Esophagus muscularis mucosa (tissue), 4 donors: ENCODE measurements around the gene F12. TPM values are rescaled to one million over a fixed set of nuclear protein-coding genes. Genes with fewer than 3 reads are reported as not detected.

Source experiments
- DNase-seq: peaks from one replicate; pipeline ENCODE4 v3.0.0-alpha.2; 2017; ENCODE audit errors: extremely low spot score
- H3K27ac ChIP-seq, 4 donors: fragments of 200-600 bp; sonication (generic); replicated peaks in 1 of 4; 1 replicate in 3 of 4; 2 replicates in 1 of 4; pipeline ENCODE4 v1.5.1; 2016 to 2019; ENCODE audit warnings: mild to moderate bottlenecking in 1 of 4
- H3K27me3 ChIP-seq, 4 donors: fragments of 200-600 bp; sonication (generic); one replicate each; pipeline versions ENCODE4 v1.5.1 to v1.6.0; 2016 to 2019
- H3K36me3 ChIP-seq, 4 donors: fragments of 200-600 bp; sonication (generic); one replicate each; pipeline ENCODE4 v1.5.1; 2016 to 2019
- H3K4me1 ChIP-seq, 4 donors: fragments of 200-600 bp; sonication (generic); one replicate each; pipeline ENCODE4 v1.5.1; 2016 to 2019
- H3K4me3 ChIP-seq, 4 donors: fragments of 200-600 bp; sonication (generic); 1 replicate in 2 of 4; 2 replicates in 2 of 4; pipeline ENCODE4 v1.5.1; 2016 to 2019; ENCODE audit warnings: mild to moderate bottlenecking in 4 of 4, moderate library complexity in 1 of 4
- H3K9me3 ChIP-seq, 4 donors: fragments of 200-600 bp; sonication (generic); 1 replicate in 3 of 4; 2 replicates in 1 of 4; pipeline ENCODE4 v1.5.1; 2016 to 2019
- EP300 ChIP-seq: sonication (generic); formaldehyde crosslinking; IDR thresholded peaks from one replicate; pipeline ENCODE4 v1.6.1; 2017; ENCODE audit warnings: antibody characterized with exemption
- POLR2A ChIP-seq: fragments of 450-650 bp; IDR thresholded peaks from one replicate; pipeline ENCODE4 v1.6.1; 2017; ENCODE audit warnings: antibody characterized with exemption, moderate library complexity, mild to moderate bottlenecking, low read depth
- POLR2AphosphoS5 ChIP-seq, 2 donors: sonication (generic); formaldehyde crosslinking; IDR thresholded peaks; one replicate each; pipeline ENCODE4 v1.6.1; 2017; ENCODE audit warnings: antibody characterized with exemption in 2 of 2
- WGBS: methylation state at CpG from one replicate; pipeline ENCODE4 v1.1.5; 2018; 5-methylcytosine and 5-hydroxymethylcytosine counted together
- intact Hi-C: fragments of 100-400 bp; cut with DNase I; formaldehyde crosslinking; loops from one replicate; pipeline ENCODE4 v1.15.1; 2023
- total RNA-seq, 4 donors: library from RNA; depleted of rRNA; stranded (reverse); fragments of >200 nt; gene quantifications; one replicate each; pipeline versions ENCODE4 v1.1.0 to v1.2.1, GENCODE V29; 2016
- TF ChIP-seq, protein P1 (sequence below), 3 experiments: fragments of 200-600 bp in 2 of 3; fragments of 450-650 bp in 1 of 3; sonication (generic) in 2 of 3; IDR thresholded peaks; one replicate each; pipeline ENCODE4 v1.5.1; 2017 to 2019; ENCODE audit warnings: antibody characterized with exemption in 3 of 3, mild to moderate bottlenecking in 2 of 3, moderate library complexity in 1 of 3

Gene F12
- total RNA-seq, 4 donors from 2014 or later, result 0.17 TPM; not detected in 3

DNA sequence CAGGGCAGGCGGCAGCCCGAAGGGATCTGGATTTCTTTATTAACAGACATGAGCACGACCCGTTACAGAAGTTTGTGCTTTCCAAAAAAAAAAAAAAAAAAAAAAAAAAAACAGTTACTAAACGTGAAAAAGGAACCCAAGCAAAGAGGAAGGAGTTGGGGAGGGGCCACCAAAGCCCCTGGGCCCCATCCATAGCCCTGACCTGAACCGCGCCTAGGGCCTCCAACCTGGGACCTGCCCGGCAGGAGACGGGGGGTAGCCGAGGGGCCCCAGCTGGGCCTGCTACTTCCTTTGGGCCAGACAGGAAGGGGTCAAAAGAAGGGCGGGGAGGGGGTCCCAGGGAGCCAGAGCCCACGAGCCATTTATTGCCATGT lies 47.2 kb upstream of the F12 start:
- Histone ChIP-seq H3K4me3 (peak overlapping the region in 3 of 4 donors; percentile 62 to 73 (median 66)), H3K9me3 (no peaks in the 10 kb centered on the region), H3K27ac (peak overlapping the region; percentile 69 to 83 (median 73)), H3K36me3 (peaks cover 0 to 40% (median 32%) of the 10 kb centered on the region in 4 donors), H3K4me1 (peaks cover 28 to 51% (median 44%) of the 10 kb centered on the region in 4 donors), H3K27me3 (peaks cover 0 to 18% (median 0%) of the 10 kb centered on the region in 4 donors)
- TF ChIP-seq, protein P1, sequence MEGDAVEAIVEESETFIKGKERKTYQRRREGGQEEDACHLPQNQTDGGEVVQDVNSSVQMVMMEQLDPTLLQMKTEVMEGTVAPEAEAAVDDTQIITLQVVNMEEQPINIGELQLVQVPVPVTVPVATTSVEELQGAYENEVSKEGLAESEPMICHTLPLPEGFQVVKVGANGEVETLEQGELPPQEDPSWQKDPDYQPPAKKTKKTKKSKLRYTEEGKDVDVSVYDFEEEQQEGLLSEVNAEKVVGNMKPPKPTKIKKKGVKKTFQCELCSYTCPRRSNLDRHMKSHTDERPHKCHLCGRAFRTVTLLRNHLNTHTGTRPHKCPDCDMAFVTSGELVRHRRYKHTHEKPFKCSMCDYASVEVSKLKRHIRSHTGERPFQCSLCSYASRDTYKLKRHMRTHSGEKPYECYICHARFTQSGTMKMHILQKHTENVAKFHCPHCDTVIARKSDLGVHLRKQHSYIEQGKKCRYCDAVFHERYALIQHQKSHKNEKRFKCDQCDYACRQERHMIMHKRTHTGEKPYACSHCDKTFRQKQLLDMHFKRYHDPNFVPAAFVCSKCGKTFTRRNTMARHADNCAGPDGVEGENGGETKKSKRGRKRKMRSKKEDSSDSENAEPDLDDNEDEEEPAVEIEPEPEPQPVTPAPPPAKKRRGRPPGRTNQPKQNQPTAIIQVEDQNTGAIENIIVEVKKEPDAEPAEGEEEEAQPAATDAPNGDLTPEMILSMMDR (IDR thresholded peaks at IDR 0.05), result peak in 1 of 3 experiments; percentile 8
- no peak for TF ChIP-seq POLR2A
- no peak for DNase-seq
- WGBS, result 25% methylated on average over 12 of the region's 12 CpGs
- intact Hi-C loops, result loop anchor here (10.0 kb wide), 1 partner anchor 142 kb away; the partner anchor contains the start of gene MXD3

DNA sequence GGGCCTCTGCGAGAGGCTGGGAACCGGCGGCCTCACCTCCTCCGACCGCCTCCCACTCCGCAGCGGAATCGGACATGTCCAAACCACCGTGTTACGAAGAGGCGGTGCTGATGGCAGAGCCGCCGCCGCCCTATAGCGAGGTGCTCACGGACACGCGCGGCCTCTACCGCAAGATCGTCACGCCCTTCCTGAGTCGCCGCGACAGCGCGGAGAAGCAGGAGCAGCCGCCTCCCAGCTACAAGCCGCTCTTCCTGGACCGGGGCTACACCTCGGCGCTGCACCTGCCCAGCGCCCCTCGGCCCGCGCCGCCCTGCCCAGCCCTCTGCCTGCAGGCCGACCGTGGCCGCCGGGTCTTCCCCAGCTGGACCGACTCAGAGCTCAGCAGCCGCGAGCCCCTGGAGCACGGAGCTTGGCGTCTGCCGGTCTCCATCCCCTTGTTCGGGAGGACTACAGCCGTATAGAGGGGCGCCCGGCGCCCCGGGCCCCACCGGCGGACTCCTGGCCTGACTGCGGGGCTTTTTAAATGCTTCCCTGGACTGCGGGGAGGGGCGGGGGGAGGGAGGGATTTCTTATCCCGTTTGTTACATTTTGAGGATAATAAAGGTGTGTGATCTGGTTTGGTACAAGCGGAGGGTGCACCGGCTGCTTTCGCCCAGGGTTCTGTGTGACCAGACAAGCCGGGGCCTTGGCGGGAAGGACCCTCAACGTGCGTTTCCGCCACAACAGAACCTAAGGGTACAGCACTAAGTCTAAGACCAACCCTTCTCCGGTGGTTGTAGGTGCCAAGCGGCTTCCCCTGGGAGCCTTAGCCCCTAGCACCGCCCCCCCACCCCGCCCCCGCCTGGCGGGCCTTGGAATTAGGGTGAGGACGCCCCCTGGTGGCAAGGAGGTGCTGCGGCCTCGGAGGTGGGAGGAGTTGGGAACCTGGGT lies 46.6 kb upstream of the F12 start:
- intact Hi-C loops, result loop anchor here (2.0 to 10.0 kb wide), 3 partner anchors 29 to 141 kb away; partner anchors contain the start of genes GRK6 and MXD3
- TF ChIP-seq POLR2AphosphoS5 (IDR thresholded peaks at IDR 0.05) (peak; percentile 51 to 72), POLR2A (no peak)
- TF ChIP-seq, protein P1 (IDR thresholded peaks at IDR 0.05), result peak; percentile 91 to 92 (median 92)
- Histone ChIP-seq H3K36me3 (peaks cover 0 to 40% (median 32%) of the 10 kb centered on the region in 4 donors), H3K27ac (peak overlapping the region; percentile 70 to 83 (median 79)), H3K27me3 (peaks cover 0 to 24% (median 0%) of the 10 kb centered on the region in 4 donors), H3K4me3 (peak overlapping the region; percentile 62 to 73 (median 68)), H3K9me3 (no peaks in the 10 kb centered on the region), H3K4me1 (peaks cover 25 to 49% (median 44%) of the 10 kb centered on the region in 4 donors)
- DNase-seq, result peak; percentile 98
- WGBS, result 2% methylated on average over 16 of the region's 76 CpGs

DNA sequence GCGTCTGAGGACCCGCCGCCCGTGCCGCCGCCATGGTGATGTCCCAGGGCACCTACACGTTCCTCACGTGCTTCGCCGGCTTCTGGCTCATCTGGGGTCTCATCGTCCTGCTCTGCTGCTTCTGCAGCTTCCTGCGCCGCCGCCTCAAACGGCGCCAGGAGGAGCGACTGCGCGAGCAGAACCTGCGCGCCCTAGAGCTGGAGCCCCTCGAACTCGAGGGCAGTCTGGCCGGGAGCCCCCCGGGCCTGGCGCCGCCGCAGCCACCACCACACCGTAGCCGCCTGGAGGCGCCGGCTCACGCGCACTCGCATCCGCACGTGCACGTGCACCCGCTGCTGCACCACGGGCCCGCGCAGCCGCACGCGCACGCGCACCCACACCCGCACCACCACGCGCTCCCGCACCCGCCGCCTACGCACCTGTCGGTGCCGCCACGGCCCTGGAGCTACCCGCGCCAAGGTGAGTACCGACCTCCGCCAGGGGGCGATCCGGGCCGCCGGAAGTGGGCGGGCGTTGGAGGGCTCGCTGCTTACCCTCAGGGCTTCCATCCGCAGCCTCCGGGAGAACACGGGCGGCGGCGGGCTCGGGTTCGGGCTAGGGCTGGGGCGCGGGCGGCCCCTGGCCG lies 45.8 kb upstream of the F12 start:
- DNase-seq, result no peak
- H3K27ac ChIP-seq, result peak overlapping the region; percentile 70 to 83 (median 79)
- H3K27me3 ChIP-seq, result peaks cover 0 to 32% (median 2%) of the 10 kb centered on the region in 4 donors
- 2% methylated on average over 11 of the region's 80 CpGs for WGBS
- peaks cover 25 to 49% (median 44%) of the 10 kb centered on the region in 4 donors for H3K4me1 ChIP-seq
- peak overlapping the region; percentile 62 to 73 (median 68) for H3K4me3 ChIP-seq
- intact Hi-C loops, result loop anchor here (2.0 to 10.0 kb wide), 3 partner anchors 28 to 140 kb away; partner anchors contain the start of genes GRK6 and MXD3
- peaks cover 0 to 33% (median 27%) of the 10 kb centered on the region in 4 donors for H3K36me3 ChIP-seq
- TF ChIP-seq POLR2AphosphoS5 (IDR thresholded peaks at IDR 0.05), result peak; percentile 65 to 66
- TF ChIP-seq EP300, result no peak
- no peak for TF ChIP-seq POLR2A
- TF ChIP-seq, protein P1 (IDR thresholded peaks at IDR 0.05), result peak; percentile 66 to 76 (median 66)
- no peaks in the 10 kb centered on the region for H3K9me3 ChIP-seq

DNA sequence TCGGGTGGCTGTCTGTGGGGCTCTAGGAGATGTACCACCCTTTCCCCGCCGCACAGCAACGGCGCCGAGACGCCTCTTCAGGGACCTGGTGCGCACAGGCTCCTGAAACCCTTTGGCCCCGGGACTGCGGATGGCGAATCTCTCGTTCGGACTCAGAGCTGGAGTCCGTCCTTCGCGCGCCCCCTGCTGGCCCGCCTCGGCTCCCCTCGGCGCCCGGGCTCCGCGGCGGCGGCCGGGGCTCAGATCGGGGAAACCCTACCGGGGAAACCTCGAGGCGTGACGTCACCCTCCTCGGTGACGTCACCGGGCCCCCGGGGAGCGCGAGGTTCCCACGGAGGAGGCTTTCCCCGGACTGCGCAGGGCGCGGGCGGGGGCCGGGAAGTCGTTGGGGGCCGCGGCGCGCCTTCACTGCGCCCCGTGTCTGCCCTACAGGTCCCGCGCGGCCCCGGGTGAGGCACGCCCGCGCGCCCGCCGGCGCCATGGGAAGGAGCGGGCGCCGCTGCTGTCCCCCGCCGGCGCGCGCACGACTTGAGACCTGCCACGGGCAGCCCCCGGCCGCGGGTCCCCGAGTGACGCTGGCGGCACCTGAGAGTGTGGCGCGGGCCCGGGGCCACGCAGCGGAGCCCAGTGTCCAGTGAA lies 45.2 kb upstream of the F12 start:
- H3K27me3 ChIP-seq, result peaks cover 0 to 38% (median 5%) of the 10 kb centered on the region in 4 donors
- H3K27ac ChIP-seq, result peak overlapping the region; percentile 70 to 83 (median 79)

More for the DNA sequence above, 45.2 kb upstream of the F12 start:
- Histone ChIP-seq H3K4me3 (peak overlapping the region; percentile 62 to 73 (median 68)), H3K4me1 (peaks cover 25 to 49% (median 44%) of the 10 kb centered on the region in 4 donors), H3K36me3 (peaks cover 0 to 27% (median 21%) of the 10 kb centered on the region in 4 donors), H3K9me3 (no peaks in the 10 kb centered on the region)
- TF ChIP-seq, protein P1 (IDR thresholded peaks at IDR 0.05), result peak in 2 of 3 experiments; percentile 93 to 95
- peak in 1 of 2 donors; percentile 71 for TF ChIP-seq POLR2AphosphoS5 (IDR thresholded peaks at IDR 0.05)
- no peak for TF ChIP-seq POLR2A
- intact Hi-C loops, result loop anchor here (1.0 to 10.0 kb wide), 5 partner anchors 28 to 140 kb away; partner anchors contain the start of genes GRK6 and MXD3
- WGBS, result no CpG with 5 or more reads among the region's 84 CpGs
- peak; percentile 98 for DNase-seq
